H9 (cell line): ENCODE results near the gene SCN11A. TPM values are rescaled to one million over a fixed set of nuclear protein-coding genes. Genes with fewer than 3 reads are reported as not detected.

Experiments
- DNase-seq: peaks from one replicate; pipeline ENCODE4 v3.0.0-alpha.2; 2017
- H2AFZ ChIP-seq: one replicate; pipeline ENCODE4 v1.6.1; 2013; ENCODE audit warnings: mild to moderate bottlenecking, low read length, control low read depth, moderate library complexity
- H2AK5ac ChIP-seq: 2 replicates; pipeline ENCODE4 v1.6.1; 2013; ENCODE audit warnings: low read length, control low read depth, mixed read lengths; ENCODE audit not compliant: insufficient read length
- H2BK120ac ChIP-seq: one replicate; pipeline ENCODE4 v1.6.1; 2013; ENCODE audit warnings: low read depth, mild to moderate bottlenecking, low read length, control low read depth, inconsistent platforms; ENCODE audit not compliant: poor library complexity, severe bottlenecking
- H2BK12ac ChIP-seq: 2 replicates; pipeline ENCODE4 v1.6.1; 2013; ENCODE audit warnings: low read length, control low read depth, mixed read lengths, low read depth; ENCODE audit not compliant: insufficient read length
- H2BK15ac ChIP-seq: 2 replicates; pipeline ENCODE4 v1.6.1; 2013; ENCODE audit warnings: low read depth, low read length, control low read depth
- H2BK20ac ChIP-seq: one replicate; pipeline ENCODE4 v1.6.1; 2013; ENCODE audit warnings: low read depth, mild to moderate bottlenecking, low read length, control low read depth, inconsistent platforms; ENCODE audit not compliant: poor library complexity, severe bottlenecking
- H2BK5ac ChIP-seq: 2 replicates; pipeline ENCODE4 v1.6.1; 2013; ENCODE audit warnings: low read length, control low read depth, mixed read lengths; ENCODE audit not compliant: insufficient read length
- H3K14ac ChIP-seq: 2 replicates; pipeline ENCODE4 v1.6.1; 2013; ENCODE audit warnings: low read length, control low read depth; ENCODE audit not compliant: insufficient read depth
- H3K18ac ChIP-seq: 2 replicates; pipeline ENCODE4 v1.6.1; 2013; ENCODE audit warnings: low read depth, mild to moderate bottlenecking, mixed read lengths, low read length, control low read depth; ENCODE audit not compliant: insufficient read length
- H3K23ac ChIP-seq: 2 replicates; pipeline ENCODE4 v1.6.1; 2013; ENCODE audit warnings: low read length, control low read depth, mixed read lengths, low read depth; ENCODE audit not compliant: insufficient read length
- H3K23me2 ChIP-seq: 2 replicates; pipeline ENCODE4 v1.6.1; 2013; ENCODE audit warnings: low read depth, mild to moderate bottlenecking, mixed read lengths, low read length, control low read depth; ENCODE audit not compliant: insufficient read length, poor library complexity, severe bottlenecking
- H3K27ac ChIP-seq: 2 replicates; pipeline ENCODE4 v1.5.1; 2013; ENCODE audit warnings: low read length, control low read depth, mixed read lengths, low read depth; ENCODE audit not compliant: insufficient read length
- H3K27me3 ChIP-seq: 2 replicates; pipeline ENCODE4 v1.6.1; 2013; ENCODE audit warnings: low read length, control low read depth, inconsistent platforms; ENCODE audit not compliant: insufficient read depth
- H3K4ac ChIP-seq: 2 replicates; pipeline ENCODE4 v1.6.1; 2013; ENCODE audit warnings: low read depth, mild to moderate bottlenecking, control low read depth, inconsistent platforms, low read length, moderate library complexity
- H3K4me1 ChIP-seq: 2 replicates; pipeline ENCODE4 v1.6.1; 2013; ENCODE audit warnings: low read length, control low read depth, inconsistent platforms; ENCODE audit not compliant: insufficient read depth
- H3K4me2 ChIP-seq: 2 replicates; pipeline ENCODE4 v1.6.1; 2013; ENCODE audit warnings: low read length, control low read depth, mixed read lengths; ENCODE audit not compliant: insufficient read length, insufficient read depth
- H3K56ac ChIP-seq: 2 replicates; pipeline ENCODE4 v1.6.1; 2013; ENCODE audit warnings: low read depth, mild to moderate bottlenecking, mixed read lengths, low read length, control low read depth; ENCODE audit not compliant: insufficient read length
- H3K79me1 ChIP-seq: 2 replicates; pipeline ENCODE4 v1.6.1; 2013; ENCODE audit warnings: low read depth, mild to moderate bottlenecking, moderate library complexity, low read length, control low read depth, inconsistent platforms; ENCODE audit not compliant: insufficient read depth, poor library complexity, severe bottlenecking
- H3K79me2 ChIP-seq: 2 replicates; pipeline ENCODE4 v1.6.1; 2013; ENCODE audit warnings: low read length, control low read depth, inconsistent platforms; ENCODE audit not compliant: insufficient read depth
- H3K9ac ChIP-seq: 2 replicates; pipeline ENCODE4 v1.6.1; 2013; ENCODE audit warnings: low read length, control low read depth, mixed read lengths; ENCODE audit not compliant: insufficient read length; ENCODE audit errors: extremely low read depth
- H3K9me3 ChIP-seq: one replicate; pipeline ENCODE4 v1.6.1; 2013; ENCODE audit warnings: low read depth, low read length, inconsistent platforms; ENCODE audit not compliant: control insufficient read depth
- H3T11ph ChIP-seq: one replicate; pipeline ENCODE4 v1.6.1; 2013; ENCODE audit warnings: mild to moderate bottlenecking, low read length, control low read depth, inconsistent platforms
- H4K20me1 ChIP-seq: one replicate; pipeline ENCODE4 v1.6.1; 2013; ENCODE audit not compliant: control insufficient read depth, insufficient read length, insufficient read depth
- H4K5ac ChIP-seq: 2 replicates; pipeline ENCODE4 v1.6.1; 2013; ENCODE audit warnings: low read depth, mild to moderate bottlenecking, mixed read lengths, low read length, control low read depth; ENCODE audit not compliant: insufficient read length
- H4K8ac ChIP-seq: replicated peaks from 2 replicates; pipeline ENCODE4 v1.6.1; 2013; ENCODE audit warnings: low read length, control low read depth, mixed read lengths, low read depth; ENCODE audit not compliant: insufficient read length
- H4K91ac ChIP-seq: 2 replicates; pipeline ENCODE4 v1.6.1; 2013; ENCODE audit warnings: low read depth, mild to moderate bottlenecking, moderate library complexity, mixed read lengths, low read length, control low read depth; ENCODE audit not compliant: insufficient read length
- H3K27ac Mint-ChIP-seq, 3 experiments: 2 replicates in 2 of 3; 3 replicates in 1 of 3; pipeline ENCODE4 v1.8.0; 2020 to 2021; ENCODE audit warnings: mixed read lengths in 3 of 3, mild to moderate bottlenecking in 1 of 3, moderate library complexity in 1 of 3
- H3K27me3 Mint-ChIP-seq: 2 replicates; pipeline ENCODE4 v1.8.0; 2021; ENCODE audit warnings: low read depth, mild to moderate bottlenecking, moderate library complexity, mixed read lengths
- H3K36me3 Mint-ChIP-seq, 3 experiments: 2 replicates in 2 of 3; 3 replicates in 1 of 3; pipeline ENCODE4 v1.8.0; 2020 to 2021; ENCODE audit warnings: low read depth in 3 of 3, mixed read lengths in 3 of 3; ENCODE audit not compliant: insufficient read depth in 1 of 3
- H3K4me1 Mint-ChIP-seq, 2 experiments: 2 replicates each; pipeline ENCODE4 v1.8.0; 2020; ENCODE audit warnings: mixed read lengths in 2 of 2
- H3K4me3 Mint-ChIP-seq, 2 experiments: 2 replicates in 1 of 2; 3 replicates in 1 of 2; pipeline ENCODE4 v1.8.0; 2020 to 2021; ENCODE audit warnings: mild to moderate bottlenecking in 2 of 2, mixed read lengths in 2 of 2, moderate library complexity in 1 of 2
- H3K9me3 Mint-ChIP-seq, 2 experiments: 2 replicates in 1 of 2; 3 replicates in 1 of 2; pipeline ENCODE4 v1.8.0; 2020; ENCODE audit warnings: mild to moderate bottlenecking in 2 of 2, mixed read lengths in 2 of 2, moderate library complexity in 1 of 2
- CTCF ChIP-seq: fragments of 200-600 bp; sonication (generic); conservative IDR thresholded peaks from 3 replicates; pipeline ENCODE4 v1.8.0; 2021; ENCODE audit warnings: antibody characterized with exemption, mild to moderate bottlenecking
- WGBS: extraction: QIAGEN DNeasy Blood & Tissue Kit; methylation state at CpG from one replicate; pipeline ENCODE4 v1.1.7; 2013; ENCODE audit warnings: missing lambda C conversion rate, low lambda C conversion rate, mixed read lengths; ENCODE audit not compliant: insufficient read length; ENCODE audit errors: extremely low coverage; 5-methylcytosine and 5-hydroxymethylcytosine counted together
- total RNA-seq: library from RNA; stranded (reverse); gene quantifications from 2 replicates; pipeline ENCODE4 v1.2.1, GENCODE V29; 2021

Gene SCN11A
- total RNA-seq, 1 experiment from 2014 or later, result 0.17 TPM

DNA sequence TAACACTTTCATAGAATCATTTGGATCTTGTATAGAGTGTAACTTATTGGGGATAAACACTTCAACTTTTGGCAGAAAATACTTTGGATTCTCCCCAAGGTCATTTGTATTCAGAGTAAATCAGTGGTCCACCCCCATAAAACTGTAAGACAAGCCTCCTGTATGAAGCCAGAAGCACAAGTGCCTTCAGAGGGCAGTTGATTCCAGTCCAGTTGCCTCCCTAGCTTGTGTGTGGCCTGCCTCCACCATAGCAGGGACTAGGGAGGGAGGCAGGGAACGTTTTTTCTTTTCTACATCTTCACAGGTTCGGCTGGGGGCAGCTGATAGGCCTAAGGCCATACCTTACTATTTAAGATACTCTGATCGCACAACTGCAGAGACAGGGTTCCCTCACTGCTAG, 44.0 kb upstream of the SCN11A start:
- H3K23ac ChIP-seq, result no peak overlapping the region
- H3K4me3 Mint-ChIP-seq, result no peak overlapping the region
- H3K27me3 ChIP-seq, result no peaks in the 10 kb centered on the region
- H3K9me3 ChIP-seq, result no peaks in the 10 kb centered on the region
- H4K91ac ChIP-seq, result no peak overlapping the region
- no peak overlapping the region for H3K9ac ChIP-seq
- no peaks in the 10 kb centered on the region for H3K23me2 ChIP-seq
- WGBS, result no CpG with 5 or more reads among the region's 3 CpGs
- no peak overlapping the region for H3K4me2 ChIP-seq
- no peak overlapping the region for H3K18ac ChIP-seq
- H2BK120ac ChIP-seq, result no peak overlapping the region
- no peak overlapping the region for H3K14ac ChIP-seq
- H3K4me1 ChIP-seq, result no peaks in the 10 kb centered on the region
- H2BK5ac ChIP-seq, result no peak overlapping the region
- no peak overlapping the region for H2AFZ ChIP-seq
- DNase-seq, result no peak
- peaks cover 24 to 68% (median 50%) of the 10 kb centered on the region in 3 experiments; a peak in 6 of 7 replicates for H3K36me3 Mint-ChIP-seq
- no peak for TF ChIP-seq CTCF
- no peak overlapping the region for H2BK12ac ChIP-seq
- H3K56ac ChIP-seq, result no peak overlapping the region
- no peak overlapping the region for H2BK15ac ChIP-seq
- no peak overlapping the region for H3K27ac ChIP-seq
- no peak overlapping the region for H4K8ac ChIP-seq
- no peaks in the 10 kb centered on the region for H3K9me3 Mint-ChIP-seq
- no peak overlapping the region for H2AK5ac ChIP-seq
- H2BK20ac ChIP-seq, result no peak overlapping the region
- H3K79me2 ChIP-seq, result no peaks in the 10 kb centered on the region
- peaks cover 0 to 10% of the 10 kb centered on the region in 2 experiments; a peak in 2 of 4 replicates for H3K4me1 Mint-ChIP-seq
- H3K27me3 Mint-ChIP-seq, result no peaks in the 10 kb centered on the region; the same call in 1 of the 2 replicates
- H3T11ph ChIP-seq, result no peak overlapping the region
- H4K5ac ChIP-seq, result no peak overlapping the region
- no peaks in the 10 kb centered on the region for H3K79me1 ChIP-seq
- H3K27ac Mint-ChIP-seq, result no peak overlapping the region
- H4K20me1 ChIP-seq, result no peaks in the 10 kb centered on the region
- no peak overlapping the region for H3K4ac ChIP-seq
